ENCODE measurements around the gene TEX19. TPM values are rescaled to one million over a fixed set of nuclear protein-coding genes. Genes with fewer than 3 reads are reported as not detected.

The TEX19 gene
- total and polyA plus RNA-seq, 2 of the 8 experiments (the other 6 are each of a cell fraction or from before 2014, with no cell fraction given) = 0.54 to 0.80 TPM

DNA sequence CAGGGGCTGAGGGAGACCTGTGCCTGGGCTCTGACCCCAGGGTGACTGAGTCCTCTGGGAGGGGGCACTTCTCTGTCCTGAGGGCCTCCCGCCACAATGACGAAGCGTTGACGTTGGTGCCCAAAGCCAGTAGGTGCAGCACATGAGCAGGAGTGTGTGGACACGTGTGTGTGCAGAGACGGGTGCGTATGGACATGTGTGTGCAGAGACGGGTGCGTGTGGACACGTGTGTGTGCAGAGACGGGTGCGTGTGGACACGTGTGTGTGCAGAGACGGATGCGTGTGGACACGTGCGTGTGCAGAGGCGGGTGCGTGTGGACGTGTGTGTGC lies 40.9 kb upstream of the TEX19 start (continued):
- TF ChIP-seq, protein P1, sequence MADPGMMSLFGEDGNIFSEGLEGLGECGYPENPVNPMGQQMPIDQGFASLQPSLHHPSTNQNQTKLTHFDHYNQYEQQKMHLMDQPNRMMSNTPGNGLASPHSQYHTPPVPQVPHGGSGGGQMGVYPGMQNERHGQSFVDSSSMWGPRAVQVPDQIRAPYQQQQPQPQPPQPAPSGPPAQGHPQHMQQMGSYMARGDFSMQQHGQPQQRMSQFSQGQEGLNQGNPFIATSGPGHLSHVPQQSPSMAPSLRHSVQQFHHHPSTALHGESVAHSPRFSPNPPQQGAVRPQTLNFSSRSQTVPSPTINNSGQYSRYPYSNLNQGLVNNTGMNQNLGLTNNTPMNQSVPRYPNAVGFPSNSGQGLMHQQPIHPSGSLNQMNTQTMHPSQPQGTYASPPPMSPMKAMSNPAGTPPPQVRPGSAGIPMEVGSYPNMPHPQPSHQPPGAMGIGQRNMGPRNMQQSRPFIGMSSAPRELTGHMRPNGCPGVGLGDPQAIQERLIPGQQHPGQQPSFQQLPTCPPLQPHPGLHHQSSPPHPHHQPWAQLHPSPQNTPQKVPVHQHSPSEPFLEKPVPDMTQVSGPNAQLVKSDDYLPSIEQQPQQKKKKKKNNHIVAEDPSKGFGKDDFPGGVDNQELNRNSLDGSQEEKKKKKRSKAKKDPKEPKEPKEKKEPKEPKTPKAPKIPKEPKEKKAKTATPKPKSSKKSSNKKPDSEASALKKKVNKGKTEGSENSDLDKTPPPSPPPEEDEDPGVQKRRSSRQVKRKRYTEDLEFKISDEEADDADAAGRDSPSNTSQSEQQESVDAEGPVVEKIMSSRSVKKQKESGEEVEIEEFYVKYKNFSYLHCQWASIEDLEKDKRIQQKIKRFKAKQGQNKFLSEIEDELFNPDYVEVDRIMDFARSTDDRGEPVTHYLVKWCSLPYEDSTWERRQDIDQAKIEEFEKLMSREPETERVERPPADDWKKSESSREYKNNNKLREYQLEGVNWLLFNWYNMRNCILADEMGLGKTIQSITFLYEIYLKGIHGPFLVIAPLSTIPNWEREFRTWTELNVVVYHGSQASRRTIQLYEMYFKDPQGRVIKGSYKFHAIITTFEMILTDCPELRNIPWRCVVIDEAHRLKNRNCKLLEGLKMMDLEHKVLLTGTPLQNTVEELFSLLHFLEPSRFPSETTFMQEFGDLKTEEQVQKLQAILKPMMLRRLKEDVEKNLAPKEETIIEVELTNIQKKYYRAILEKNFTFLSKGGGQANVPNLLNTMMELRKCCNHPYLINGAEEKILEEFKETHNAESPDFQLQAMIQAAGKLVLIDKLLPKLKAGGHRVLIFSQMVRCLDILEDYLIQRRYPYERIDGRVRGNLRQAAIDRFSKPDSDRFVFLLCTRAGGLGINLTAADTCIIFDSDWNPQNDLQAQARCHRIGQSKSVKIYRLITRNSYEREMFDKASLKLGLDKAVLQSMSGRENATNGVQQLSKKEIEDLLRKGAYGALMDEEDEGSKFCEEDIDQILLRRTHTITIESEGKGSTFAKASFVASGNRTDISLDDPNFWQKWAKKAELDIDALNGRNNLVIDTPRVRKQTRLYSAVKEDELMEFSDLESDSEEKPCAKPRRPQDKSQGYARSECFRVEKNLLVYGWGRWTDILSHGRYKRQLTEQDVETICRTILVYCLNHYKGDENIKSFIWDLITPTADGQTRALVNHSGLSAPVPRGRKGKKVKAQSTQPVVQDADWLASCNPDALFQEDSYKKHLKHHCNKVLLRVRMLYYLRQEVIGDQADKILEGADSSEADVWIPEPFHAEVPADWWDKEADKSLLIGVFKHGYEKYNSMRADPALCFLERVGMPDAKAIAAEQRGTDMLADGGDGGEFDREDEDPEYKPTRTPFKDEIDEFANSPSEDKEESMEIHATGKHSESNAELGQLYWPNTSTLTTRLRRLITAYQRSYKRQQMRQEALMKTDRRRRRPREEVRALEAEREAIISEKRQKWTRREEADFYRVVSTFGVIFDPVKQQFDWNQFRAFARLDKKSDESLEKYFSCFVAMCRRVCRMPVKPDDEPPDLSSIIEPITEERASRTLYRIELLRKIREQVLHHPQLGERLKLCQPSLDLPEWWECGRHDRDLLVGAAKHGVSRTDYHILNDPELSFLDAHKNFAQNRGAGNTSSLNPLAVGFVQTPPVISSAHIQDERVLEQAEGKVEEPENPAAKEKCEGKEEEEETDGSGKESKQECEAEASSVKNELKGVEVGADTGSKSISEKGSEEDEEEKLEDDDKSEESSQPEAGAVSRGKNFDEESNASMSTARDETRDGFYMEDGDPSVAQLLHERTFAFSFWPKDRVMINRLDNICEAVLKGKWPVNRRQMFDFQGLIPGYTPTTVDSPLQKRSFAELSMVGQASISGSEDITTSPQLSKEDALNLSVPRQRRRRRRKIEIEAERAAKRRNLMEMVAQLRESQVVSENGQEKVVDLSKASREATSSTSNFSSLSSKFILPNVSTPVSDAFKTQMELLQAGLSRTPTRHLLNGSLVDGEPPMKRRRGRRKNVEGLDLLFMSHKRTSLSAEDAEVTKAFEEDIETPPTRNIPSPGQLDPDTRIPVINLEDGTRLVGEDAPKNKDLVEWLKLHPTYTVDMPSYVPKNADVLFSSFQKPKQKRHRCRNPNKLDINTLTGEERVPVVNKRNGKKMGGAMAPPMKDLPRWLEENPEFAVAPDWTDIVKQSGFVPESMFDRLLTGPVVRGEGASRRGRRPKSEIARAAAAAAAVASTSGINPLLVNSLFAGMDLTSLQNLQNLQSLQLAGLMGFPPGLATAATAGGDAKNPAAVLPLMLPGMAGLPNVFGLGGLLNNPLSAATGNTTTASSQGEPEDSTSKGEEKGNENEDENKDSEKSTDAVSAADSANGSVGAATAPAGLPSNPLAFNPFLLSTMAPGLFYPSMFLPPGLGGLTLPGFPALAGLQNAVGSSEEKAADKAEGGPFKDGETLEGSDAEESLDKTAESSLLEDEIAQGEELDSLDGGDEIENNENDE (IDR thresholded peaks at IDR 0.05; ENCODE audit: insufficient replicate concordance, low read length) = no peak
